GM23248 (cell line): ENCODE results near the gene SYT3.

ENCODE experiments used
- EZH2 ChIP-seq: fragments of 200-600 bp; sonication (generic); IDR thresholded peaks from 2 replicates; pipeline ENCODE4 v1.6.1; 2018; ENCODE audit warnings: antibody characterized with exemption, mild to moderate bottlenecking; ENCODE audit not compliant: insufficient read depth, poor library complexity, severe bottlenecking
- EZH2phosphoT487 ChIP-seq: fragments of 200-600 bp; sonication (generic); IDR thresholded peaks from 2 replicates; pipeline ENCODE4 v1.6.1; 2018; ENCODE audit warnings: antibody characterized with exemption, moderate library complexity, mild to moderate bottlenecking, low read depth; ENCODE audit not compliant: insufficient read depth

GRCh38 chr19:50629801-50630200, 9.9 kb downstream of the SYT3 start:
- TF ChIP-seq EZH2phosphoT487 (no peak), EZH2 (no peak)
